Measurements from ENCODE around the gene OVOL1. TPM values are rescaled to one million over a fixed set of nuclear protein-coding genes. Genes with fewer than 3 reads are reported as not detected.

Gene OVOL1
- total RNA-seq, 2 donors from 2014 or later = 0.39 TPM; not detected in 1

DNA sequence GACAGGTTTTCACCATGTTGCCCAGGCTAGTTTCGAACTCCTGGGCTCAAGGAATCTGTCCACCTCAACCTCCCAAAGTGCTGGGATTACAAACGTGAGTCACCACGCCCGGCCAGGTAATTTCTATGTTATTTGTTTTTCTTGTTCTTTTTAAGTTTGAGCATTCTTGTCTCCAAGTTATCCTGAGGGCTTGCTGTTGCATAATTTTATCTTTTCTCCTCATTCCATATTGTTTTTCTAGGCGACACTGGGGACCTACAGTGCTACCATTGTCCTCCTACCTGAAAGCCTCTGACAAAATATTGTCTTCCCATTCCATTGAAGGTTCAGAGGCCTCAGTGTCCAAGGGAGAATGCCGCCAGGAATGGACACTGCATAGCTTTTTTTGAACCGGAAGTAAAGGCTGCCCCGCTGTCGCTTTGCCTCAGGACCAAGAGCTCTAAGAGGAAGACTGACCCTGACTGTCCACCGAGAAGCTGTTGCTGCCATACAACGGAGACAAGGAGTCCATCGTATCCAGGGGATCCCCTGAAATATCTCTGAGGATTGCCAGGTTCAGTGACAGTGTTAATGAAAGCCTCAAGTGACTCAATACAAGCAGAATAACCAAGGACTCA lies 15.8 kb upstream of the OVOL1 start:
- no peak overlapping the region for H3K27ac Mint-ChIP-seq
- H3K36me3 Mint-ChIP-seq (ENCODE audit: low read depth) = peaks cover 3% of the 10 kb centered on the region
- no peak for ATAC-seq
- no peak for DNase-seq
- no peaks in the 10 kb centered on the region for H3K27me3 Mint-ChIP-seq
- no peak overlapping the region for H3K4me3 Mint-ChIP-seq
- peaks cover 10% of the 10 kb centered on the region for H3K4me1 Mint-ChIP-seq
- no peaks in the 10 kb centered on the region for H3K9me3 ChIP-seq (ENCODE audit: control insufficient read depth, low read length, poor library complexity, severe bottlenecking)

DNA sequence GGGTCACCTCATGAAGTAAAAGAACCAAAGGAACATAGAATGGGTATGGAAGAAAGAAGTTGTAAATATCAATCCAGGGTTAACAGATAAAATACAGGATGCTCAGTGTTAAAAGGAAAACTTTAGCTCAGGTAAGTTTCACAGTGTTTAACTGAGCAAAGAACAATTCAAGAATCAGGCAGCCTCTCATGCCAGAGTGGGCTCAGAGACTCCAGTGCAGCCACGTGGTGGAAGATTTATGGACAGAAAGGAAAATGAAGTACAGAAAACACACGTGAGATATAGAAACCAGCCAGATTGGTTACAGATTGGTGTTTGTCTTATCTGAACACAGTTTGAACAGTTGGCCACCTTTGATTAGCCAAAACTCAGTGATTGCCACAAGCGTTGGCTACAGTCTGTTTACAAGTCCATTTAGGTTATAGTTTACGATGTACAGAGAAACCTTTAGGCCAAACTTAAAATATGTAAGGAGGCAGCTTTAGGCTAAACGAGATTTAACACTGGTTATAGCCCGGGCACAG lies 15.2 kb upstream of the OVOL1 start:
- ATAC-seq (no peak), DNase-seq (no peak)
- Mint-ChIP-seq H3K27me3 (no peaks in the 10 kb centered on the region), H3K36me3 (ENCODE audit: low read depth) (peaks cover 3% of the 10 kb centered on the region), H3K4me1 (peaks cover 10% of the 10 kb centered on the region), H3K4me3 (no peak overlapping the region), H3K27ac (no peak overlapping the region)
- H3K9me3 ChIP-seq (ENCODE audit: control insufficient read depth, low read length, poor library complexity, severe bottlenecking) = no peaks in the 10 kb centered on the region

DNA sequence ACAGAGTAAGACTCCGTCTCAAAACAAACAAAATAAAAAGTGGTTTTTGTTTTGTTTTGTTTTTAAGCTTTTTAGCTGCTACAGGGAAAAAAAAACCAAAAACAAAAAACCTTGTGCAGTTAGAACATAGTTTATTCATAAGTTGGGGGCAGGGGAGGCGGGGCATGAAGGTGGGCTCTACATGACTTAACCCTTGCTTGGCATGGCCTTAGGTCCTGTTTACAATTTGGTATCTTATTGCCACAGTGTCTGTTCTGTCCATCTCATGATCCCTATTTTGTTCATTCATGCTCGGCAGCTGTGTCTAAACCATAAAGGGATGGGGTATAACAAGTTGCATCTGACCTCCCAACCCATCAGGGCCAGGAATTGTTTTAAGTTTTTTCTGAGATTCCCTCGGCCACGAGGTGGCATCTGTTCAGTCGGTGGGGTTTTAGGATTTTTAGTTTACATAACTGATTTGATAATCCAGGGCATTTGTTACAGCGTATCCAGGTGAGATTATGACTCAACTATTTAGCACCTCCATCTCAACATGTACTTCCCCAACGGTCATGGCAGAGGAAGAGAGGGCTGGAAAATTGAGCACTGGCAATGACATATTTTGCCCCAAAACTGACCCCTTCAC lies 13.0 kb upstream of the OVOL1 start:
- ATAC-seq (no peak), DNase-seq (no peak)
- Mint-ChIP-seq H3K4me3 (no peak overlapping the region), H3K27ac (no peak overlapping the region), H3K4me1 (peaks cover 13% of the 10 kb centered on the region), H3K36me3 (ENCODE audit: low read depth) (peaks cover 3% of the 10 kb centered on the region), H3K27me3 (no peaks in the 10 kb centered on the region)
- no peaks in the 10 kb centered on the region for H3K9me3 ChIP-seq (ENCODE audit: control insufficient read depth, low read length, poor library complexity, severe bottlenecking)

DNA sequence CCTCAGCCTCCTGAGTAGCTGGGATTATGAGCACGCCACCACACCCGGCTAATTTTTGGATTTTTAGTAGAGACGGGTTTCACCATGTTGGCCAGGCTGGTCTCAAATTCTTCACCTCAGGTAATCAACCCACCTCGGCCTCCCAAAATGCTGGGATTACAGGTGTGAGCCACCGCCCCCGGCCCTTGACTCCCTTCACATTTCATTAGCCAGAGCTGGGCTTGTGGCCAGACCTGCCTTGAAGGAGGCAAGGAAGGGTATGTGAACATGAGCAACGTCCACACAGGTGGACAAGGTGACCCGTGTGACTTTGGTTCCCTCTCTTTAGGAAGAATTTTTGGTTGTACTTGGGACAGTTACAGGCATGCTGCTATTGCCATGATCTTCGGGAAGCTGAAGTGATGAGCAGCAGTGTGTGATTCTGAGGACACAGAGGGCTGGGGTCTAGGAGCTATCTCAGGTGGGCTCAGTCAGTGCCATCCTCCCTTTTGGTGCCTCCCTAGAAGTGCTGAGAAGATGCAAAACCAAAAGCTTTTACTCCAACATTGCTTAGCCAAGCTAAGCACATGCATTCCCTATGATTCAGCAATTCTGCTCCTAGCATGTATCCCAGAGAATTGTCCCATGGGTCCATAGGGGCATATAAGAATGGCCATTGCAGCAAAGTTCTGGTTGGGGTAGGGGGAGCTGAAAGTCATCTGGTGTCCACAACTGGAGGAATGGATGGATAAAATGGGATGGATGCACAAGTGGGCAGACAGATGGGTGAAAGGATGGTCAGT lies 12.1 kb upstream of the OVOL1 start:
- DNase-seq (no peak), ATAC-seq (no peak)
- no peaks in the 10 kb centered on the region for H3K9me3 ChIP-seq (ENCODE audit: control insufficient read depth, low read length, poor library complexity, severe bottlenecking)
- Mint-ChIP-seq H3K27ac (no peak overlapping the region), H3K4me1 (peaks cover 10% of the 10 kb centered on the region), H3K36me3 (ENCODE audit: low read depth) (peaks cover under 1% of the 10 kb centered on the region), H3K27me3 (no peaks in the 10 kb centered on the region), H3K4me3 (no peak overlapping the region)

DNA sequence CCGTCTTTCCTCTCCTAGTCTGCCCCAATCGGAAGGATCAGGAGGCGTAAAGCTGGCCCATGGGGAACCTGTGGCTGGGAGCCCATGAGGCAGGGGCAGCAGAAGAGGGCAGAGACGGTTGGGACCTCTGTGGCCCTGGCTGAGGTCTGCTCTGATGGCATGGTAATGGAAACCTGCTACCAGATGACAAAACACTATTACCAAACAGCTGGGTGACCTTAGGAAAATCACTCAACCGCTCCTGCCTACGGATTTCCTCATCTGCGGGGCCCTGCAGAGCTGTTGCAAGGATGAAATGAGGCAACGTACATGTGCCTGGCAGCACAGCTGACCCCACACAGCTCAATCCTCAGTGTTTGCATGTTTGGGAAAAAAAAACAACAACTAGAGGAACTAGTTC lies 10.7 kb upstream of the OVOL1 start:
- ATAC-seq = no peak
- no peaks in the 10 kb centered on the region for H3K9me3 ChIP-seq (ENCODE audit: control insufficient read depth, low read length, poor library complexity, severe bottlenecking)
- Mint-ChIP-seq H3K4me3 (no peak overlapping the region), H3K4me1 (peaks cover 9% of the 10 kb centered on the region), H3K36me3 (ENCODE audit: low read depth) (no peaks in the 10 kb centered on the region), H3K27me3 (no peaks in the 10 kb centered on the region), H3K27ac (no peak overlapping the region)
- DNase-seq = no peak

DNA sequence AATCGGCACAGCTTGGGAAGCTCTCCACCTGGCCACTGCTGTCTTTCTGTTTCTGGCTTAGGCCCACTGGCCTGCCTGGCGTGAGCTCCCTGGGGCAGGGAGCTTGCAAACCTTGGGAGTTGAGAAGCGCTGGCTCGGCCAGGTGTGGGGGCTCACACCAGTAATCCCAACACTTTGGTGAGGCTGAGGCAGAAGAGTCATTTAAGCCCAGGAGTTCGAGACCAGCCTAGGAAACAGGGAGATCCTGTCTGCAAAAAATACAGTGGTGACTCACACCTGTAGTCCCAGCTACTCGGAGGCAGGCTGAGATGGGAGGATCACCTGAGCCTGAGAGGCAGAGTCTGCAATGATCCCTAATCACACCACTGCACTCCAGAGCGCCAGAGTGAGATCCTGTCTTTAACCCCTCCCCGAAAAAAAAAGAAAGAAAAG lies 10.1 kb upstream of the OVOL1 start:
- no peak for ATAC-seq
- H3K9me3 ChIP-seq (ENCODE audit: control insufficient read depth, low read length, poor library complexity, severe bottlenecking) = no peaks in the 10 kb centered on the region
- Mint-ChIP-seq H3K27me3 (no peaks in the 10 kb centered on the region), H3K36me3 (ENCODE audit: low read depth) (no peaks in the 10 kb centered on the region), H3K4me3 (no peak overlapping the region), H3K4me1 (peaks cover 6% of the 10 kb centered on the region), H3K27ac (peak overlapping the region; percentile 37)
- DNase-seq = no peak

DNA sequence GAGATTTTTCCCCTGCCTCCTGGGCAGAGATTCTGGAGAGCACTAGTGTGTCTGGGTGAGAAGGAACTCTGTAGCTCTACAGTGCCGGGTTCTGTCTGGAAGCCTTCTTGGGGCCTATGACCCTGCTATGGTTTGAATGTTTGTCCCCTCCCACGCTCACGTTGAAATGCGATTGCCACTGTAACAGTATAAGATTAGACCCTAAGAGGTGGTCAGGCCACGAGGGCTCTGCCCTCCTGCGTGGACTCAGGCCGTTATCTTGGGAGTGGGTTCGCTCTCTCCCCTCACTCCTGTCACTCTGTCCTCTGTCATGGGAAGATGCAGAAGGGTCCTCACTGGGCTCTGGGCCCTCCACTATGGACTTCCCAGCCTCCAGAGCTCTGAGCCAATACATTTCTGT lies 9.6 kb upstream of the OVOL1 start:
- ATAC-seq (no peak), DNase-seq (no peak)
- Mint-ChIP-seq H3K27ac (peak overlapping the region; percentile 37), H3K4me3 (no peak overlapping the region), H3K36me3 (ENCODE audit: low read depth) (no peaks in the 10 kb centered on the region), H3K4me1 (peaks cover 6% of the 10 kb centered on the region), H3K27me3 (no peaks in the 10 kb centered on the region)
- no peaks in the 10 kb centered on the region for H3K9me3 ChIP-seq (ENCODE audit: control insufficient read depth, low read length, poor library complexity, severe bottlenecking)

DNA sequence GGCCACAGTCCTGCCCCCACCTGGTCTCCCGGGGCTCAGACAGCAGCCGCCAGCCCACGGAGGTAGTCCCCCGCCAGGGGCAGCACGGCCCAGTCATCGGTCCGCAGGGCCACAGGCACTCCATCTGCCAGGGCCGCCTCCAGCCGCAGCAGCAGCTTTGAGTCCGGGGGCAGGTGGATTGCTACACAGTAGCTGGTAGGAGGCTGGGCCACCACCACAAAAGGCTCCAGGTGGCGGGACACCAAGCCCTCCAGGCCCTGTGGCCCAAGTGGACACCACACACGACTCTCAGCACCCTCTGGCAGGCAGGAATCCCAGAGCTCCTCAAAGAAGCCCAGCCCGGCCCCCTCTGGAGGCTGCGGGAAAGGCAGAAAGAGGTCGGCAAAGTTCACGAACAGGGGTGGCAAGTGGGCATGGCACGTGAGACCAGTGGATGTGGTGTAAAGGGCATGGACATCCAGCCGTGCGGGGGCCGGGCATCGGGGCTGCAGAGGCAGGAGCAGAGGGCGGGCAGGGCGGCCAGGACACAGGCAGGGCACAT lies 9.0 kb upstream of the OVOL1 start:
- H3K4me1 Mint-ChIP-seq = peaks cover 8% of the 10 kb centered on the region
- H3K9me3 ChIP-seq (ENCODE audit: control insufficient read depth, low read length, poor library complexity, severe bottlenecking) = no peaks in the 10 kb centered on the region
- H3K27me3 Mint-ChIP-seq = no peaks in the 10 kb centered on the region
- H3K36me3 Mint-ChIP-seq (ENCODE audit: low read depth) = no peaks in the 10 kb centered on the region
- H3K4me3 Mint-ChIP-seq = peak overlapping the region; percentile 77
- DNase-seq (no peak), ATAC-seq (no peak)
- no peak overlapping the region for H3K27ac Mint-ChIP-seq

DNA sequence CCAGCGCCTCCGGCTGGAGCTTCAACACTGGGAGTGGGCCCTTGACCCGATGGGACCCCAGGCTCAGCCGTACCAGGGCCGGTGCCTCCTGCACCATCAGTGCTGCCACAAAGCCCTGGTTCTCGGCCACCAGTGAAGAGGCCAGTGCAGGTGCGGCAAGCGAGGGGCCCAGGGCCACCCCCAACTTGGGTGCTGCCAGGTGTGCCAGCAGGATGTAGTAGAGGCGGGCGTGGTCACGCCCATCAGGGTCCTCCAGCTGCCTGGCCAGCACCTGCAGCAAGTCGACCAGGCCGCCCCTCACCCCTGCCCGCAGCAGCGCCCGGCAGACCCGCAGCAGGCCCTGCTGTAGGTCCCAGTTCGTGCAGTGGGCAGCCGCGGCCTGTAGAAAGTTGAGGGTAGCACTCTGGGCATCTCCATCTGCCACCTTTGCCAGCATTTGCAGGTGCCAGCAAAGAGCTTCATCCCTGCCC lies 8.4 kb upstream of the OVOL1 start:
- Mint-ChIP-seq H3K27ac (no peak overlapping the region), H3K27me3 (no peaks in the 10 kb centered on the region), H3K36me3 (ENCODE audit: low read depth) (no peaks in the 10 kb centered on the region), H3K4me1 (peaks cover 10% of the 10 kb centered on the region), H3K4me3 (peak overlapping the region; percentile 74)
- H3K9me3 ChIP-seq (ENCODE audit: control insufficient read depth, low read length, poor library complexity, severe bottlenecking) = no peaks in the 10 kb centered on the region
- ATAC-seq (no peak), DNase-seq (no peak)

DNA sequence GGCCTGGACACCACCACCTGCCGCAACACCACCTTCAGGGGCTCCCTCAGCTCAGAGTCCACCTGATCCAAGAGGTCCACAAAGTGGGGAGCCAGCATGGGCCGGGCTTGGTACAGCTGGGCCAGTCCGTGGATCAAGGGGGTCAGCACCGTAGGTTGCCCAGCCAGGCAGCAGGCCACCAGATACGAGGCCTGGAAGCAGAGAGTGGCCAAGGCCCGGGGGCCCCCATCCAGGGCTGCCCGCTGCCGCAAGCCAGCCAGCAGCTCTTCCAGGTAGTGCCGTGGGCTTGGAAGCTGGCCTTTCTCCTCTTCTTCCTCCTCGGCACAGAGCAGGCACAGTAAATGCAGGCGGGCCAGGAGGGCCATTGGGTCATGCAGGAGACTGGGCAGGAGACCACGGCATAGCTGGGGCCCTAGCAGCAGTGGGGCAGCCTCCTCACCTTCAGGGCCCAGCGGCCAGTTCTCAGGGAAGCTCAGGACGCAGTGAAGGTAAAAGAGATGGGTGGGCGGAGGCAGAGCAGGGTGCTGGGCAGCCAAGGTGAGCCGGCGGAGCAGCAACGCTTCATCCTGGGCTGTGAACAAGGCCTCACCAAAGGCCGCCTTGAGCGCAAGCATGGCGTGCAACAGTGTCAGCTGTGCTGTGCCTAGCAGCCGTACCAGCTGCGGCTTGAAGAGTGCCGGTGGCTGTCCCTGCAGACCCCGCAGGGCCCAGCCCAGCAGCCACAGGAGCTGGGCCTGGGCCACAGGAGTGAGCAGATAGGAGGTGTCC lies 7.8 kb upstream of the OVOL1 start:
- Mint-ChIP-seq H3K27ac (no peak overlapping the region), H3K27me3 (no peaks in the 10 kb centered on the region), H3K4me1 (peaks cover 10% of the 10 kb centered on the region), H3K4me3 (peak overlapping the region; percentile 74), H3K36me3 (ENCODE audit: low read depth) (no peaks in the 10 kb centered on the region)
- H3K9me3 ChIP-seq (ENCODE audit: control insufficient read depth, low read length, poor library complexity, severe bottlenecking) = no peaks in the 10 kb centered on the region
- no peak for ATAC-seq
- no peak for DNase-seq

DNA sequence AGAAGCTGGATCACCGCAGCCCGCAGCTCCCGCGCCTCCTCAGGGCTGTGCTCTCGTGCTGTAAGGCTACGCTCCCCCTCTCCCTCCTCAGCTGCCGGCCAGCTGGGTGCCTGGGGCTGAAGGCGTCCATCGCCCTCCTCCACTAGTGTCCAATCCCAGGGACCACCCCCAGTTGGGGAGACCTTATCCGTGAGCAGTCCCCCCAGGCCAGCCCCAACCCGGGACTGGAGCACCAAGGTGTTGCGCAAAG lies 7.3 kb upstream of the OVOL1 start:
- Mint-ChIP-seq H3K27me3 (no peaks in the 10 kb centered on the region), H3K27ac (no peak overlapping the region), H3K4me3 (peak overlapping the region; percentile 93), H3K4me1 (peaks cover 13% of the 10 kb centered on the region), H3K36me3 (ENCODE audit: low read depth) (no peaks in the 10 kb centered on the region)
- no peak for DNase-seq
- ATAC-seq = no peak
- H3K9me3 ChIP-seq (ENCODE audit: control insufficient read depth, low read length, poor library complexity, severe bottlenecking) = no peaks in the 10 kb centered on the region

DNA sequence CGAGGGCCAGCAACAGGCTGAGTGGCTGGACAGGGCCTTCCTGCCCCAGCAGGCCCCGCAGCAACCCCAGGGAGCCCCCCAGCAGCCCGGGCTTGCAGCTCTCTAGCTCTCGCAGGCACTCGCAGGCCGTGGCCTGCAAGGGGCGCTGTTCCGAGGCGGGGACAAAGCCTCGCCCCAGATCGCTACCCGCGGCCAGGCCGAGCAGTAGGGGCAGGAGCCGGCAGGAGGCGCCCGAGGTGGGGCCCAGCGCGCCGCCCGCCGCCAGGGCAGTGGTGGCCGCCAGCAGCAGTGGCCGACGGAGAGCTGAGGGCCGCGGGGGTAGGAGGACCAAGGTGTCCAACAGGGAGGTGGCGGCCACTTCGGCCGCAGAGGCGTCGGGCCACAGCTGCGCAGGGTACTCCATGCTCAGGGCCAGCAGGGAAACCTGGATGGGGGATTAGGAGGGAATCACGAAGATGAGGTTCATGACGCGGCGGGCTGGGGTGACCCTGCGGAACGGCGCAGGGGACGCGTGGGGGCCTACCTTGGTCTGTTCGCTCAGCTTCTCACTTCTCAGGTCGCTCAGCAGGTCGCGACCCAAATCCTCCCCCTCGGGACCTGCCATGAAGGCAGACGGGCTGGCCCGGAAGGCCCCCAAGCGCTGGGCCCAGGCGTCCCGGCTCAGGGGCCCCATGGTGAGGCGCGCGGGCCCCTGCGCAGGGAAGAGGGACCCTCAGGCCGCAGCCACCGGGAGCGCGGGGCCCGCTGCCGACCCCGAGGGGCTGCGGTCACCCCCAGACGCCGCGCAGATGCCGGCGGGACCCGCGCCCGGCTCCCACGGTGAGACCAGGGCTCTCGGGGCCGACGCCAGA lies 6.7 kb upstream of the OVOL1 start:
- no peaks in the 10 kb centered on the region for H3K27me3 Mint-ChIP-seq
- no peak overlapping the region for H3K27ac Mint-ChIP-seq
- ATAC-seq (peak; percentile 80), DNase-seq (peak; percentile 61 to 78 (median 63))
- H3K4me3 Mint-ChIP-seq = peak overlapping the region; percentile 93
- no peaks in the 10 kb centered on the region for H3K9me3 ChIP-seq (ENCODE audit: control insufficient read depth, low read length, poor library complexity, severe bottlenecking)
- peaks cover 15% of the 10 kb centered on the region for H3K4me1 Mint-ChIP-seq
- no peaks in the 10 kb centered on the region for H3K36me3 Mint-ChIP-seq (ENCODE audit: low read depth)
